GM13977 (cell line): ENCODE data around the gene OSBPL8.
"Not testable (repeated sequence)": the region's sequence is repeated elsewhere in the genome, so short reads cannot be mapped to it uniquely, and the experiment has no call there.

Experiments used
- DNase-seq: peaks from one replicate; pipeline ENCODE4 v3.0.0; 2012; ENCODE audit warnings: low spot score
- in situ Hi-C: fragments of 300-500 bp; cut with MboI; formaldehyde crosslinking; loops from one replicate; pipeline ENCODE4 v1.12.0; 2022; ENCODE audit warnings: low sequenced_read_pairs, low pct_unique_long_range_greater_than_20kb, mixed read lengths, inconsistent platforms; ENCODE audit not compliant: unreplicated experiment
- TF ChIP-seq, protein P1 (sequence below): IDR thresholded peaks from 2 replicates; pipeline ENCODE4 v1.5.1; 2012; ENCODE audit warnings: mild to moderate bottlenecking, control low read depth; ENCODE audit not compliant: insufficient read depth; ENCODE audit errors: extremely low read depth, missing control alignments

Gene OSBPL8

DNA sequence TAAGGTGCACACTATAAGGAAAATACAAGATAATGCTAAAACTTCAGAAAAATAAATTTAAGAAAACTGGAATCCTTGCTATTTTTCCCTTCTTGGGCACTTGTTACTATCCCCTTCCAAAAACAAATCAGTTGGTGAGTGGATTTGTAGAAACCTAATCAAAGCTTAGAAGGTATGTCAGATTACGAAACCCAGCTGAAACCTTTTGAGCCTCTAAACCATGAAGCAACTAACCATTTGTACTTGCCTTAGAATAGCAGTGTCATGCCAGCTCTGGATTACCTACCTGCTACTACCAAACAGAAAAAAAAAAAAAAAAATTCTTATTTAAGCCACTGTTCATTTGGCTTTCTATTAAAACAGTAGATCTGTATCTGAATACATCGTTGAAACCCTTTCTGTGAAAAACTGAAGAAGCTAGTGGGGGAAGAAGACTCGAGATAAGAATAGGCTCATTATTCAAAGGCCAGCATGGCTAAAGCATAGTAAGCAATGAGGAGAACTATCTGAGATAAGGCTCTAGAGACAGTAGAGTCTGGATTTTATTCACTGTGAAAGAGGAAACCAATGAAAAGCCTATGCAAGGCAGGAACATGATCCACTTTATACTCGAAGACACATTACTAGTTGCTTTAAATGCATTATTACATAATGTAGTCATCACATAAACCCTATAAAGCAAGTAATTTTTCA is 30.2 kb downstream of the OSBPL8 start:
- no peak for DNase-seq

DNA sequence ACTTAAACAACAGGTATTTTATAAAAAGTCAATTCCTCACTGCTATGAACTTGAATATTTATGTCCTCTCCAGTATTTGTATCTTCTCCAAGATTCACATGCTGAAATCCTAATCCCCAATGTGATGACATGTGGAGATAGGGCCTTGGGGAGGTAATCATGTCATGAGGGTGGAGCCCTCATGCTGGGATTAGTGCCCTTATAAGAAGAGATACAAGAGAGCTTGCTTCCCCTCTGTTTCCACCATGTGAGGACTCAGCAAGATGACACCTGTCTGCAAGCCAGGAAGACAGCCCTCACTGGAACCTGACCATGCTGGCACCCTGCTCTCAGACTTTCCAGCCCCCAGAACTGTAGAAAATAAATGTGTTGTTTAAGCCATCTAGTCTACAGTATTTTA is 36.2 kb downstream of the OSBPL8 start:
- DNase-seq, result no peak
- in situ Hi-C loops, result no loop called here
- TF ChIP-seq, protein P1, sequence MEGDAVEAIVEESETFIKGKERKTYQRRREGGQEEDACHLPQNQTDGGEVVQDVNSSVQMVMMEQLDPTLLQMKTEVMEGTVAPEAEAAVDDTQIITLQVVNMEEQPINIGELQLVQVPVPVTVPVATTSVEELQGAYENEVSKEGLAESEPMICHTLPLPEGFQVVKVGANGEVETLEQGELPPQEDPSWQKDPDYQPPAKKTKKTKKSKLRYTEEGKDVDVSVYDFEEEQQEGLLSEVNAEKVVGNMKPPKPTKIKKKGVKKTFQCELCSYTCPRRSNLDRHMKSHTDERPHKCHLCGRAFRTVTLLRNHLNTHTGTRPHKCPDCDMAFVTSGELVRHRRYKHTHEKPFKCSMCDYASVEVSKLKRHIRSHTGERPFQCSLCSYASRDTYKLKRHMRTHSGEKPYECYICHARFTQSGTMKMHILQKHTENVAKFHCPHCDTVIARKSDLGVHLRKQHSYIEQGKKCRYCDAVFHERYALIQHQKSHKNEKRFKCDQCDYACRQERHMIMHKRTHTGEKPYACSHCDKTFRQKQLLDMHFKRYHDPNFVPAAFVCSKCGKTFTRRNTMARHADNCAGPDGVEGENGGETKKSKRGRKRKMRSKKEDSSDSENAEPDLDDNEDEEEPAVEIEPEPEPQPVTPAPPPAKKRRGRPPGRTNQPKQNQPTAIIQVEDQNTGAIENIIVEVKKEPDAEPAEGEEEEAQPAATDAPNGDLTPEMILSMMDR, result no peak

More for the DNA sequence above, 30.2 kb downstream of the OSBPL8 start:
- in situ Hi-C loops, result no loop called here
- TF ChIP-seq, protein P1, result no peak

DNA sequence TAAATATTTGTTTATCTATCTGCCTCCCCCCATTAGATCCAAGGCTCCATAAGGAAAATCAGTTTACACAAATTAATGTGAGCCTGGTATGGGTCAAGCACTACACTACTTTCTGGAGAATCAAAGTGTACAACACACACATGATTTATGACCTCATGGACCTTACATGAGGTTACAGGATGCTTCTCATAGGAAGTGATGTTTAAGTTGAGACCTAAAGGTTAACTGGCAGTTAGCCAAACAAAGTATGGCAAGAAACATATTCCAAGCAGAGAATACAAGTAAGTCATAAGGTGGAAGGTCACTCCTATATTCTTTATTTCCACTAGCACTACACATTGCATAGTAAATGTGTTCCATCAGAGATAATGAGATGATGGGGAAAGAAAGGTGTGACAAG is 39.2 kb downstream of the OSBPL8 start:
- DNase-seq, result no peak
- TF ChIP-seq, protein P1, result no peak
- in situ Hi-C loops, result no loop called here

DNA sequence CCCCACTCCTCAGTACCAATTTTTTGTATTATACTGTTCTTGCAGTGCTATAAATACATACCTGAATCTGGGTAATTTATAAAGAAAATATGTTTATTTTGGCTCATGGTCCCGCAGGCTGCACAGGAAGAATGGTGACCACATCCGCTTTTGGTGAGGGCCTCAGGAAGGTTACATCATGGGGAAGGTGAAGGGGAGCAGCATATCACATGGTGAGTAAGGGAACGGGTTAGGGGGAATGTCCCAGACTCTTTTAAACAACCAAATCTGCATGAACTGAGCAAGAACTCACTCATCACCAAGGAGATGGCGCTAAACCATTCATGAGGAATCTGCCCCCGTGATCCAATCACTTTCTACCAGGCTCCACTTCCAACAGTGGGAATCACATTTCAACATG is 40.0 kb downstream of the OSBPL8 start:
- no peak for DNase-seq
- in situ Hi-C loops, result no loop called here
- TF ChIP-seq, protein P1, result no peak

DNA sequence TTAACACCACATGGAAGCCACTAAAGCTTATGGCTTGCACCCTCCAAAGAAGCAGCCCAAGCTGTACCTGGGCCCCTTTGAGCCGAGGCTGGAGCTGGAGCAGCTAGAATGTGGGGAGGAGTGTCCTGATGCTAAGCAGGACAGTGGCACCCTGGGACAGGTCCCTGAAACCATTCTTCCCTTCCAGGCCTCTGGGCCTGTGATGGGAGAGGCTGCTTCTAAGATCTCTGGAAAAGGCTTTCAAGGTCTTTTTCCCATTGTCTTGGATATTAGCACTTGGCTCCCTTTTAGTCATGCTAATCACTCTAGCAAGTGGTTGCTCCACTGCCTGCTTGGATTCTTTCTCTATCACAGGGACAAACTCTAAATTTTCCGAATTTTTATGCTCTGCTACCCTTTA is 40.9 kb downstream of the OSBPL8 start:
- TF ChIP-seq, protein P1, result no peak
- no peak for DNase-seq
- in situ Hi-C loops, result no loop called here

DNA sequence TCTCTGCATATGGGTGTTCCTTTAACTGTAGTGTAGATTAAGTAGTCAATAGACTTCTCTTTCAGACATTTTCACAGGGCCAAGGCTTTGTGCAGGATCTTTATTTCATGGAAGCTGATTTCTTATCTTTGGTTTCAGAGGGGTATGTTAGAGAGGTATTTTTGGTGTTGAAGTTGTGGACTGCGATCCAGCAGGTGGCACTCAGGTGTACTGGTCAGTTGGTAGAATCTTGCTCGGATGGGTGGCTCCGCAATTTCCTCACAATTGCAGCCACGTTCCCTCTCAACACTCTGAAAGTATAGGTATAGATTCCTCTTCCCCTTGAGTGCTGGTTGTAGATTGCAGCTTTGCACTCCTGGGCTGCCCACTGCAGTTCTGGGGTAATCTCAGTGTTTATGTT is 44.3 kb downstream of the OSBPL8 start:
- in situ Hi-C loops, result no loop called here
- DNase-seq, result no peak
- TF ChIP-seq, protein P1, result no peak

DNA sequence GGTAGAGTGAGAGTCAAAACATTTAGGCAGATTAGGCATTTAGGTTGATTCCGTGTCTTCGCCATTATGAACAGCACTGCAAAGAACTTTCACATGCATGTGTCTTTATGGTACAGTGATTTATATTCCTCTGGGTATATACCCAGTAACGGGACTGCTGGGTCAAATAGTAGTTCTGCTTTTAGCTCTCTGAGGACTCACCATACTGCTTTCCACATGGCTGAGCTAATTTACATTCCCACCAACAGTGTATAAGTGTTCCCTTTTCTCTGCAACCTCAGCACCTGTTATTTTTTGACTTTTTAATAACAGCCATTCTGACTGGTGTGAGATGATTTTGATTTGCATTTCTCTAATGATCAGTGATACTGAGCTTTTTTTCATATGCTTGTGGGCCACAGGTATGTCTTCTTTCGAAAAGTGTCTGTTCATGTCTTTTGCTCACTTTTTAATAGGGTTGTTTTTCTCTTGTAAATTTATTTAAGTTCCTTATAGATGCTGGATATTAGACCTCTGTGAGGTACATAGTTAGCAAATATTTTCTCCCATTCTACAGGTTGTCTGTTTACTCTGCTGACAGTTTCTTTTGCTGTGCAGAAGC is 48.4 kb downstream of the OSBPL8 start:
- in situ Hi-C loops, DNase-seq: not testable (repeated sequence)
